Smooth muscle cell of bladder (primary cell): Measurements from ENCODE around the gene MT1F. TPM values are rescaled to one million over a fixed set of nuclear protein-coding genes. Genes with fewer than 3 reads are reported as not detected.

Experiments
- total RNA-seq: library from RNA; depleted of rRNA; stranded (reverse); fragments of >200 nt; gene quantifications from 2 replicates; pipeline ENCODE4 v1.2.3, GENCODE V29; 2014

Gene MT1F
- 0.09 and 1.8 TPM in 2 replicates for total RNA-seq

DNA sequence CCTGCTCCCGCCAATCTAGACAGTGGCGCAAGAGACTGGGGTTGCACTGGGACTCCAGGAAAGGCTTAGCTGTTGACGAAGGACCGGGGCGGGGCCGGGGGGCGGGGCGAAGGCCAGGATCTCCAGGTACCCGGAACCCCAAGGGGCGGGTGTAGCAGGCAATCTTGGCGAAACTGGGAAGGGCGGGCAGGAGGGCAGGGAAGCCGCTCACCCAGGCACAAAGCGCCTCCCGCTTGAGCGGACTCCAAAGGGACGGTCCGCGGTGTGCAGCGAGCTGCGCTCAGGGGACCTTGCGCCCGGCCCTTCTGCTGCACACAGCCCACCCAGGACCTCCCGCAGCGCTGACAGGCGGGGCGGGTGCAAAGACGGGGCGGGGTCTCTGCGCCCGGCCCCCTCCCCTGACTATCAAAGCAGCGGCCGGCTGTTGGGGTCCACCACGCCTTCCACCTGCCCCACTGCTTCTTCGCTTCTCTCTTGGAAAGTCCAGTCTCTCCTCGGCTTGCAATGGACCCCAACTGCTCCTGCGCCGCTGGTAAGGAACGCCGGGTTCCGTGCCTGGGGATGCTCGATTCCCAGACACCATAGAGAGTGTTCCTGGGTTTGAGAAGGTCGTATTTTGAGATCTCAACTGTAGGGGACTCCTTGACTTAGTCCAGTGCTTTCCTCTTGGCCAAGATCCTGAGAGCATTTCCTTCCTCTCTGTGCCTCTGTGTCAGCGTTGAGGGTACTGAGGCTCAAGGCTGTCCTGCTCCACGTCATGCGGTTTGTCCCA lies at the start of gene MT1F:
TSS of gene MT1F (plus strand) at position 405 of the 772 bp plus-strand sequence. CDS start at position 505, 100 bp downstream.

DNA sequence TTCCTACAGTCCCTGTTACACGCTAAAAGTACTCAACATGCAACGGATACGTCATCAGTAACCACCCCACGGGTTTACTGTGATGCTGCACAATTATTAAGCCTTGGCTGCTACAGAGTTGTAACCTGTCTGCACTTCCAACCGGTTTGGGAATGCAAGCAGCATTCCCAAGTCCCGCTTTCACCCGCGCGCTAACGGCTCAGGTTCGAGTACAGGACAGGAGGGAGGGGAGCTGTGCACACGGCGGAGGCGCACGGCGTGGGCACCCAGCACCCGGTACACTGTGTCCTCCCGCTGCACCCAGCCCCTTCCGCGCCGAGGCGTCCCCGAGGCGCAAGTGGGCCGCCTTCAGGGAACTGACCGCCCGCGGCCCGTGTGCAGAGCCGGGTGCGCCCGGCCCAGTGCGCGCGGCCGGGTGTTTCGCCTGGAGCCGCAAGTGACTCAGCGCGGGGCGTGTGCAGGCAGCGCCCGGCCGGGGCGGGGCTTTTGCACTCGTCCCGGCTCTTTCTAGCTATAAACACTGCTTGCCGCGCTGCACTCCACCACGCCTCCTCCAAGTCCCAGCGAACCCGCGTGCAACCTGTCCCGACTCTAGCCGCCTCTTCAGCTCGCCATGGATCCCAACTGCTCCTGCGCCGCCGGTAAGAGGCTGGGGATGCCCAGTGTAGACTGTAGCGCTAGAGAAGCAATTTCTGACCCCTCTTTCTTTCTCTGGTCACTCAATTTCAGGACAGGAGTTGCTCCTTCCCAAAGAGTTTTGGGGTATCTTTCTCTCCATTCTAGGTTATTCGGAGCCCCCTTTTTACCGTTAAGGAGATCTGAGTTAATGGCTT lies 49.5 kb upstream of the MT1F start, which contains the start of gene MT2A:
TSS of gene MT2A (plus strand) at position 542 of the 833 bp plus-strand sequence. CDS start at position 614, 72 bp downstream.

DNA sequence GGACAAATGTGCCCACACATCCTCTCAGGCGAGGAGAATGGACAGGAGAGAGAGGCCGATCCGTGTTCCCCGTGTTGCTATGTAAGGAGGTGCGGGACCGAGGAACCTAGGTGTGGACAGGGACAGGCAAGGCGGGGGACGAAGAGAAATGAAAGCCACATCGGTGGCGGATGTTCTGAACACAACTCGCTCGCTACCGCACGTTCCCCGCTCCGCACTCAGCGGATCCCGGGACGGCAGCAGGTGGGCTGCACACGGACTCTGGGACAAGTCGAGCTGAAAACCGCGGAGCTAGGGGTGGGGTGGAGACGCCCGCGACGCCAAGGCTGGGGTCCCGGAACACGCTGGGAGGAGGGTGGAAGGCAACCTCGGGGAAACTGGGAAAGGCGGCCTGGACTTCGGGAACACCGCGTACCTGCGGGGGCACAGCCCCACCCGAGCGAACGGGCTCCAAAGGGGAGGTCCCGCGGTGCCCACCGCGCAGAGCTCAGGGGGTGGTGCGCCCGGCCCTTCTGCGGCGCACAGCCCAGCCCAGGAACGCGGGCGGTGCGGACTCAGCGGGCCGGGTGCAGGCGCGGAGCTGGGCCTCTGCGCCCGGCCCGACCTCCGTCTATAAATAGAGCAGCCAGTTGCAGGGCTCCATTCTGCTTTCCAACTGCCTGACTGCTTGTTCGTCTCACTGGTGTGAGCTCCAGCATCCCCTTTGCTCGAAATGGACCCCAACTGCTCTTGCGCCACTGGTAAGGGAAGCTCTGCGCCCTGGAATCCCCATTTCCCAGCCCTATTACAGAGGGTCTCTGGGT lies 32.4 kb upstream of the MT1F start, which contains the start of gene MT1E:
TSS of gene MT1E (plus strand) at position 642 of the 803 bp plus-strand sequence. CDS start at position 713, 71 bp downstream.

DNA sequence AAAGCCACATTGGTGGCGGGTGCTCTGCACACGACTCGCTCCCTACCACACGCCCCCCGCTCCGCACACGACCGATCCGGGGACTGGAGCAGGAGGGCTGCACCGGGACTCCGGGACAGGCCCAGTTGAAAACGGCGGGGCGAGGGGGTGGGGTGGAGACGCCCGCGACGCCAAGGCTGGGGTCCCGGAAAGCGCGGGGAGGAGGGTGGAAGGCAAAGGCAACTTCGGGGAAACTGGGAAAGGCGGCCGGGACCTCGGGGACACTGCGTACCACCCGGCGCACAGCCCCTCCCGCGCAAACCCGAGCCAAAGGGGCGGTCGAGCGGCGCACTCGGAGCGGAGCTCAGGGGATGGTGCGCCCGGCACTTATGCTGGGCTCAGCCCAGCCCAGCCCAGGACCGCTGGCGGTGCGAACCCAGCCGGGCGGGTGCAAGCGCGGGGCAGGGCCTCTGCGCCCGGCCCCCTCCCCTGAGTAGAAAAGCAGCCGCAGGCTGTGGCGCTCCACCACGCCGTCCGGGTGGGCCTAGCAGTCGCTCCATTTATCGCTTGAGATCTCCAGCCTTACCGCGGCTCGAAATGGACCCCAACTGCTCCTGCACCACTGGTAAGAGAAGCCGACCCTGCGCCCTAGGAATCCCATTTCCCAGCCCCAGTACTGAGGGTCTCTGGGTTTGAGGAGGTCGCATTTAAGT lies 25.5 kb upstream of the MT1F start, which contains the start of gene MT1M:
TSS of gene MT1M (plus strand) at position 504 of the 692 bp plus-strand sequence. CDS start at position 577, 73 bp downstream.

DNA sequence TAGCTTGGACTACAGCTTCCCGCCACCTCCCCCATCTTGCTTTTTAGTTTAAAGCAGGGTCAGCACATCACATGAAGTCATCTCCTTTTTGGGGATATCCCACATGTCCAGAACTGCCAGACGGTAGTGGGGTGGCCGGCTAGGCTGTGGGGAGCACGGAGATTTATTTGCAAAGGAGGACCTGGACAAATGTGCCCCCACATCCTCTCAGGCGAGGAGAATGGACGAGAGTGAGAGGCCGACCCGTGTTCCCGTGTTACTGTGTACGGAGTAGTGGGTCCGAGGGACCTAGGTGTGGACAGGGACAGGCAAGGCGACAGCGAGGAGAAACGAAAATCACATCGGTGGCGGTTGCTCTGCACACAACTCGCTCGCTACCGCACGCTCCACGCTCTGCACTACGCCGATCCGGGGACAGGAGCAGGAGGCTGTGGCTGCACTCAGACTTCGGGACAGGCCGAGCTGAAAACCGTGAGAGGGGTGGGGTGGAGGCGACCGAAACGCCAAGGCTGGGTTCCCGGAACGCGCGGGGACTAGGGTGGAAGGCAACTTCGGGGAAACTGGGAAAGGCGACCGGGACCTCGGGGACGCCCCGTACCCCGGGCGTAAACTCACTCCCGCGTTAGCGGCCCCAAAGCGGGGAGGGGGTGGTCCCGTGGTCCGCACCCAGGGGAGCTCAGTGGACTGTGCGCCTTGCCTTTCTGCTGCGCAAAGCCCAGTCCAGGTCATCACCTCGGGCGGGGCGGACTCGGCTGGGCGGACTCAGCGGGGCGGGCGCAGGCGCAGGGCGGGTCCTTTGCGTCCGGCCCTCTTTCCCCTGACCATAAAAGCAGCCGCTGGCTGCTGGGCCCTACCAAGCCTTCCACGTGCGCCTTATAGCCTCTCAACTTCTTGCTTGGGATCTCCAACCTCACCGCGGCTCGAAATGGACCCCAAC lies 19.7 kb upstream of the MT1F start, which contains the start of gene MT1A:
TSS of gene MT1A (plus strand) at position 853 of the 937 bp plus-strand sequence. CDS start at position 926, 73 bp downstream.

DNA sequence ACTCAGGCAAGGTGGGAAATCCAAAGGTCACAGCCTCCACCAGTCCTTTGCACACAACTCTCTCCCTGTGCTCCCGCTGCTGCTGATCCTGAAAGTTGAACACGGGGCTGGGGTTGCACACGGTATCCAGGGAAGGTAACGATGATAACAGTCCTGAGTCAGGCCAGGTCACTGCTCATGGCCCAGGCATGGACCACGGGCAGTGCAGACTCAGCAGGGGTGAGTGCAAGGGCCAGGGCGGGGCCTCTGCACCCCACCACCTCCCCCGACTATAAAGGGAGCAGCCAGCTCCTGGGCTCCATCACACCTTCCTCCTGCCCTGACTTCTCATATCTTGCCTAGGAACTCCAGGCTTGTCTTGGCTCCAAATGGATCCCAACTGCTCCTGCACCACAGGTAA lies 6.2 kb upstream of the MT1F start, which contains the start of gene MT1B:
TSS of gene MT1B (plus strand) at position 301 of the 400 bp plus-strand sequence. CDS start at position 369, 68 bp downstream.

DNA sequence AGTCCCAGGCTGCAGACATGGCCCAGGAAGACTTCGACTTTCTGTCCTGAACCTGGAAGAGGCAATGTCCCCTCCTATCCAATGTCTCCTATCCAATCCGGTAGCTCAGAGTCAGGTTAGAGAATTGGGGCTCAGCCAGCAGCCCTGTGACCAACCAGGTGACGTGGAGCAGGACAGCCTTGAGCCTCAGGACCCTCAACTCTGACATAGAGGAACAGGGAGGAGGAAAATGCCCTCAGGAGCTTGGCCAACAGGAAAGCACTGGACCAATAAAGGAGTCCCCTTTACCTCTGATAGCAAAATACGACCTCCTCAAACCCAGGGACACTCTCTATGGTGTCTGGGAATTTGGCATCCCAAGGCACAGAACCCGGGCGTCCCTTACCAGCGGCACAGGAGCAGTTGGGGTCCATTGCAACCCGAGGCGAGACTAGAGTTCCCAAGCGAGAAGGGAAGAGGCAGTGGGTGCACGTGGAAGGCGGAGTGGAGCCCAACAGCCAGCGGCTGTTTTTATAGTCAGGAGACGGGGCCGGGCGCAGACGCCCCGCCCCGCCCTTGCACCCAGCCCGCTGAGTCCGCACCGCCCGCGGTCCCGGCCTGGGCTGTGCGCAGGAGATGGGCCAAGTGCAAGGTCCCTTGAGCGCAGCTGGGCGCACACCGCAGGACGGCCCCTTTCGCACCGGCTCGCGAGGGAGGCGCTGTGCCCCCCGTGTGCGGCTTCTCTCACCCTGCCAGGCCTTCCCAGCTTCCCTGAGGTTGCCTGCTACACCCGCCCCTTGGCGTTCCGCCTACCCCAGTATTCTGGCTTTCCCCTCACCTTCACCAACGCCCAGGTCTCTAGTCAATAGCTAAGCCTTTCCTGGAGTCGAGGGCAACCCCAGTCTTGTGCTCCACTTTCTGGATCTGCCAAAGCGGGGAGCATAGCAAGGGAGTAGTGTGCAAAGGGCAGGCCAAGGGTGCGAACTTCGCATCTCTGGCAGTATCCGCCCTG lies 10.1 kb downstream of the MT1F start, which contains the start of gene MT1G:
TSS of gene MT1G (minus strand) at position 485 of the 991 bp plus-strand sequence. CDS start at position 413, 72 bp downstream.

DNA sequence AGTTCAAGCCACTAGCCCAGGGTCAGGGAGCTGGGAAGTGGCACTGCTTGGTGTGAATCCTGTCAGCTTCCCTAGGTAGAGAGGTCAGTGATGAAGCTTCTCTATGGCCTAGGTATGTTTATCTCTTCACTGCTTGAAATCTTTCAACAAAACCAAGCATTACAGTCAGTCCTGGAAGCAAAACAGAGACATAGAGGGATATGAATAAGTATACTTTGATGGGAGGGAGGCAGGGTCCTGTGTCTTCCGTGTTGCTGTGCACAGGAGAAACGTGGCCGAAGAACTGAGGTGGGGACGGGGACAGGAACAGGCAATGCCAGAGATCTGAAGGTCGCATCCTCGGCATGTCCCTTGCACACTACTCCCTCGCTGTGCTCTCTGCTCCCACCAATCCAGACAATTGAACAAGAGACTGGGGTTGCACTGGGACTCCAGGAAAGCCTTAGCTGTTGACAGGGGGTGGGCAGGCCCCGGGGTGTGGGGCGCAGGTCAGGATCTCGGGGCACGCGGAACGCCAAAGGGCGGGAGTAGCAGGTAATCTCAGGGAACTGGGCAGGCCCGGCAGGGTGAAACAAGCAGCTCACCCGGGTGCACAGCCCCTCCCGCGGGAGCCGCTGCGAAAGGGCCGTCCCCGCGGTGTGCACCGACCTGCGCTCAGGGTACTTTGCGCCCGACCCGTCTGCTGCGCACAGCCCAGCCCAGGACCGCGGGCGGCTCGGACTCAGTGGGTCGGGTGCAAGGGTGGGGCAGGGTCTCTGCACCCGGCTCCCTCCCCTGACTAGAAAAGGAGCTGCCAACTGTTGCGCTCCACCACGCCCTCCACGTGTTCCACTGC lies 11.5 kb downstream of the MT1F start, which contains the start of gene MT1H:
TSS of gene MT1H (plus strand) at position 810 of the 835 bp plus-strand sequence. CDS start 71 bp downstream, outside the sequence.

DNA sequence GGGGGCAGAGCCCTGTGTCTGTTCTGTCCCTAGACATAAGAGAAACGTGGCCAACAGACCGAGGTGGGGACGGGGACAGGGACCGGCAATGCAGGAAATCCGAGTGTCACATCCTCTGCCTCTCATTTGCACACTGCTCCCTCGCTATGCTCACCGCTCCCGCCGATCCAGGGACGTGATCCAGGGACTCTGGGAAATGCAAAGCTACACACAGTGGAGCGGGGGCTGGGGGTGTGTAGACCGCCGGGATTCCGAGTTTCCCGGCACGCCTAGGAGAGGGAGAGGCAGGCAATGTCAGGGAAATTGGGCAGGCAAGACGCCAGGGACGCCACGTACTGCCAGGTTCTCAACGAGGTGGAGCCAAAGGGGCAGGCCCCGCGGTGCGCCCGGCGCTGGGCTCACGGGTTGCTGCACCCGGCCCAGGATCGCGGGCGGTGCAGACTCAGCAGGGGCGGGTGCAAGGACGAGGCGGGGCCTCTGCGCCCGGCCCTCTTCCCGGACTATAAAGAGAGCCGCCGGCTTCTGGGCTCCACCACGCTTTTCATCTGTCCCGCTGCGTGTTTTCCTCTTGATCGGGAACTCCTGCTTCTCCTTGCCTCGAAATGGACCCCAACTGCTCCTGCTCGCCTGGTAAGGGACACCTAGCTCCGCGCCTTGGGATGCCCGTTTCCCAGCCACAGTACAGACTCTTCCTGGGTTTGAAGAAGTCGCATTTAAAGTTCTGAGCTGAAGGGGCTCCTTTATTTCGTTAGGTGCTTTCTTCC lies 24.4 kb downstream of the MT1F start, which contains the start of gene MT1X:
TSS of gene MT1X (plus strand) at position 532 of the 764 bp plus-strand sequence. CDS start at position 603, 71 bp downstream.

Other genes starting within 250 kb of the MT1F start
- 317 and 407 TPM in 2 replicates for gene AMFR, start 232.4 kb upstream of the MT1F start, total RNA-seq
- gene NUDT21, start 206.6 kb upstream of the MT1F start, total RNA-seq = 53.0 TPM in 2 replicates
- gene OGFOD1, start 206.4 kb upstream of the MT1F start, total RNA-seq = 68.1 and 80.2 TPM in 2 replicates
- gene BBS2, start 137.9 kb upstream of the MT1F start, total RNA-seq = 45.5 and 56.9 TPM in 2 replicates
- not detected in 2 replicates for gene MT4, start 92.9 kb upstream of the MT1F start, total RNA-seq
- 0.37 TPM in 1 of 2 replicates, not detected in the other for gene MT3, start 68.4 kb upstream of the MT1F start, total RNA-seq
- 53.3 and 72.0 TPM in 2 replicates for gene MT2A, start 49.4 kb upstream of the MT1F start, total RNA-seq
- 91.7 and 248 TPM in 2 replicates for gene MT1E, start 32.2 kb upstream of the MT1F start, total RNA-seq
- 0.74 and 2.1 TPM in 2 replicates for gene MT1M, start 25.3 kb upstream of the MT1F start, total RNA-seq
- gene MT1A, start 19.3 kb upstream of the MT1F start, total RNA-seq = 0.28 TPM in 1 of 2 replicates, not detected in the other
- gene MT1B, start 6.1 kb upstream of the MT1F start, total RNA-seq = not detected in 2 replicates
- 0.71 TPM in 1 of 2 replicates, not detected in the other for gene MT1G, start 10.1 kb downstream of the MT1F start, total RNA-seq
- not detected in 2 replicates for gene MT1H, start 11.9 kb downstream of the MT1F start, total RNA-seq
- gene MT1X, start 24.5 kb downstream of the MT1F start, total RNA-seq = 14.1 and 38.0 TPM in 2 replicates
- gene NUP93, start 72.2 kb downstream of the MT1F start, total RNA-seq = 42.2 and 42.5 TPM in 2 replicates
- gene SLC12A3, start 207.2 kb downstream of the MT1F start, total RNA-seq = under 0.01 TPM in 1 of 2 replicates, not detected in the other